Gastroesophageal sphincter (tissue), 4 donors: ENCODE measurements around the gene NDUFAF7. TPM values are rescaled to one million over a fixed set of nuclear protein-coding genes. Genes with fewer than 3 reads are reported as not detected.

Experiments
- ATAC-seq: fragments of 150-250 bp; one replicate; pipeline ENCODE4 v1.9.1; 2016; ENCODE audit warnings: mild to moderate bottlenecking, moderate library complexity
- H3K27ac ChIP-seq, 4 donors: fragments of 200-600 bp; sonication (generic) in 3 of 4; 1 replicate in 3 of 4; 2 replicates in 1 of 4; pipeline ENCODE4 v1.5.1; 2016 to 2019
- H3K27me3 ChIP-seq: fragments of 200-600 bp; sonication (generic); one replicate; pipeline ENCODE4 v1.5.1; 2019
- H3K36me3 ChIP-seq, 2 donors: fragments of 200-600 bp; sonication (generic); one replicate each; pipeline ENCODE4 v1.5.1; 2019; ENCODE audit warnings: control low read depth in 1 of 2
- H3K4me1 ChIP-seq, 3 donors: fragments of 200-600 bp; sonication (generic); 1 replicate in 2 of 3; 2 replicates in 1 of 3; pipeline ENCODE4 v1.5.1; 2016 to 2019; ENCODE audit warnings: control low read depth in 2 of 3
- H3K4me3 ChIP-seq, 2 donors: fragments of 200-600 bp; sonication (generic); one replicate each; pipeline ENCODE4 v1.5.1; 2019; ENCODE audit warnings: mild to moderate bottlenecking in 1 of 2, moderate library complexity in 1 of 2
- H3K9me3 ChIP-seq, 3 donors: fragments of 200-600 bp; sonication (generic); one replicate each; pipeline ENCODE4 v1.5.1; 2017 to 2019; ENCODE audit warnings: control low read depth in 2 of 3
- EP300 ChIP-seq: sonication (generic); formaldehyde crosslinking; IDR thresholded peaks from one replicate; pipeline ENCODE4 v1.6.1; 2017; ENCODE audit warnings: antibody characterized with exemption, mild to moderate bottlenecking
- POLR2A ChIP-seq, 2 donors: fragments of 450-650 bp; IDR thresholded peaks; one replicate each; pipeline ENCODE4 v1.6.1; 2017; ENCODE audit warnings: antibody characterized with exemption in 2 of 2, mild to moderate bottlenecking in 2 of 2, moderate library complexity in 1 of 2
- POLR2AphosphoS5 ChIP-seq: sonication (generic); formaldehyde crosslinking; IDR thresholded peaks from one replicate; pipeline ENCODE4 v1.6.1; 2017; ENCODE audit warnings: antibody characterized with exemption
- WGBS, 2 donors: methylation state at CpG; one replicate each; pipeline ENCODE4 v1.1.5; 2018; ENCODE audit warnings: low coverage in 1 of 2; 5-methylcytosine and 5-hydroxymethylcytosine counted together
- total RNA-seq, 4 donors: library from RNA; depleted of rRNA; stranded (reverse); fragments of >200 nt; gene quantifications; one replicate each; pipeline ENCODE4 v1.1.0, GENCODE V29; 2016
- TF ChIP-seq, protein P1 (sequence below), 4 experiments: fragments of 200-600 bp in 2 of 4; fragments of 450-650 bp in 2 of 4; sonication (generic) in 1 of 4; IDR thresholded peaks; one replicate each; pipeline ENCODE4 v1.5.1; 2017 to 2019; ENCODE audit warnings: antibody characterized with exemption in 4 of 4, mild to moderate bottlenecking in 2 of 4, moderate library complexity in 2 of 4

The NDUFAF7 gene, protein sequence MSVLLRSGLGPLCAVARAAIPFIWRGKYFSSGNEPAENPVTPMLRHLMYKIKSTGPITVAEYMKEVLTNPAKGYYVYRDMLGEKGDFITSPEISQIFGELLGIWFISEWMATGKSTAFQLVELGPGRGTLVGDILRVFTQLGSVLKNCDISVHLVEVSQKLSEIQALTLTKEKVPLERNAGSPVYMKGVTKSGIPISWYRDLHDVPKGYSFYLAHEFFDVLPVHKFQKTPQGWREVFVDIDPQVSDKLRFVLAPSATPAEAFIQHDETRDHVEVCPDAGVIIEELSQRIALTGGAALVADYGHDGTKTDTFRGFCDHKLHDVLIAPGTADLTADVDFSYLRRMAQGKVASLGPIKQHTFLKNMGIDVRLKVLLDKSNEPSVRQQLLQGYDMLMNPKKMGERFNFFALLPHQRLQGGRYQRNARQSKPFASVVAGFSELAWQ
- total RNA-seq = 10 to 100 TPM; 18.1 to 23.2 (median 19.4) TPM

DNA sequence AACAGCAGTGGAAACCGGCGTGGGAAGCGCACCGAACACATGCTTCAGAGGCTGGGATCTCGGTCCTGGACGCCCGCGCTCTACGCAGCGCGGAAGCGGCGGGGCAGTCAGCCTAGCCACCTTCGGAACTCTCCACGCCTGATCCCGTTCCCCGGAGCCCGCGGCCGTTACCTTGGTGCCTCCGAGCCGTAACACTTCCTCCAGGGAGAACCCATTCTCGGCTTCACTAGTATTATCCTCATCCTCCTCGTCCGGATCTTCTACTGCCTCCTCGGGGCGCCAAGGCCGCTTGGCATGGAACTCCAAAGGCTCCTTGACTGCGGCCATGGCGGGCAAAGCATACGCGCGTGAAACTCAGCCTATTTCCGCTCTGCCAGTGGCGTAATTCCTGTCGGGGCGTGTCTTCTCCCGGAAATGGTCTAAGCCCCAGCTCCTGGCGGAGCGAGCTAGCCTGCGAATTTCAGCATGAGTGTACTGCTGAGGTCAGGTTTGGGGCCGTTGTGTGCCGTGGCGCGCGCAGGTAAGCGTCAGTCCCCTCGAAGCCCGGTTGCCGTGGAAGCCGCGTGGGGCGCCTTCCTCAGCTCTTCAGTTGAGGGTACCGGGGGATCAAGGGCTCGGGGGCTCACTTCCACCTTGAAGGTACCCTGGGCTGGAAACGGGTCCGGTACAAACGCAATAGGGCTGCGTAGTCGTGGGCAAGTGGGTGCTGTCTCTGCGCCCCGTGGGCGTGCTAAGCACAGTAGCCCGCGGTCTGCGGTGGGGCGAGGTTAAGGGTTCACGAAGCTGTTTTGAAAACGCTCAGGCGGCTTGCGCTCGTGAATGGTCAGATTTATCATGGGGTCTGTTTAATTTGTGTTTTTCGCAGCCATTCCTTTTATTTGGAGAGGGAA, at the start of gene NDUFAF7, which contains the start of gene CEBPZ:
Gene NDUFAF7, plus strand, starts transcription at position 418 of the 890 bp plus-strand sequence. Its CDS starts 48 bp downstream, at position 466.
Gene CEBPZ, minus strand, starts transcription at position 356 of the 890 bp plus-strand sequence. Its CDS starts 29 bp downstream, at position 327.
- H3K4me3 ChIP-seq = peak within 1 kb of the TSS; percentile 72 to 85
- peaks cover 6 to 51% (median 24%) of the 10 kb centered on the region in 3 donors for H3K4me1 ChIP-seq
- H3K27me3 ChIP-seq = no peaks in the 10 kb centered on the region
- ATAC-seq = peak; percentile 96
- H3K9me3 ChIP-seq = no peaks in the 10 kb centered on the region
- H3K36me3 ChIP-seq = peaks cover 0 to 30% of the 10 kb centered on the region in 2 donors
- TF ChIP-seq EP300 = no peak
- TF ChIP-seq, protein P1, sequence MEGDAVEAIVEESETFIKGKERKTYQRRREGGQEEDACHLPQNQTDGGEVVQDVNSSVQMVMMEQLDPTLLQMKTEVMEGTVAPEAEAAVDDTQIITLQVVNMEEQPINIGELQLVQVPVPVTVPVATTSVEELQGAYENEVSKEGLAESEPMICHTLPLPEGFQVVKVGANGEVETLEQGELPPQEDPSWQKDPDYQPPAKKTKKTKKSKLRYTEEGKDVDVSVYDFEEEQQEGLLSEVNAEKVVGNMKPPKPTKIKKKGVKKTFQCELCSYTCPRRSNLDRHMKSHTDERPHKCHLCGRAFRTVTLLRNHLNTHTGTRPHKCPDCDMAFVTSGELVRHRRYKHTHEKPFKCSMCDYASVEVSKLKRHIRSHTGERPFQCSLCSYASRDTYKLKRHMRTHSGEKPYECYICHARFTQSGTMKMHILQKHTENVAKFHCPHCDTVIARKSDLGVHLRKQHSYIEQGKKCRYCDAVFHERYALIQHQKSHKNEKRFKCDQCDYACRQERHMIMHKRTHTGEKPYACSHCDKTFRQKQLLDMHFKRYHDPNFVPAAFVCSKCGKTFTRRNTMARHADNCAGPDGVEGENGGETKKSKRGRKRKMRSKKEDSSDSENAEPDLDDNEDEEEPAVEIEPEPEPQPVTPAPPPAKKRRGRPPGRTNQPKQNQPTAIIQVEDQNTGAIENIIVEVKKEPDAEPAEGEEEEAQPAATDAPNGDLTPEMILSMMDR (IDR thresholded peaks at IDR 0.05) = peak in 2 of 4 experiments; percentile 8 to 9
- peak; percentile 79 to 82 for TF ChIP-seq POLR2A (IDR thresholded peaks at IDR 0.05)
- peak; percentile 94 for TF ChIP-seq POLR2AphosphoS5
- 0 to 1% methylated on average over 13 to 41 of the region's 73 CpGs for WGBS, 2 donors
- peak within 1 kb of the TSS; percentile 82 to 97 (median 94) for H3K27ac ChIP-seq

DNA sequence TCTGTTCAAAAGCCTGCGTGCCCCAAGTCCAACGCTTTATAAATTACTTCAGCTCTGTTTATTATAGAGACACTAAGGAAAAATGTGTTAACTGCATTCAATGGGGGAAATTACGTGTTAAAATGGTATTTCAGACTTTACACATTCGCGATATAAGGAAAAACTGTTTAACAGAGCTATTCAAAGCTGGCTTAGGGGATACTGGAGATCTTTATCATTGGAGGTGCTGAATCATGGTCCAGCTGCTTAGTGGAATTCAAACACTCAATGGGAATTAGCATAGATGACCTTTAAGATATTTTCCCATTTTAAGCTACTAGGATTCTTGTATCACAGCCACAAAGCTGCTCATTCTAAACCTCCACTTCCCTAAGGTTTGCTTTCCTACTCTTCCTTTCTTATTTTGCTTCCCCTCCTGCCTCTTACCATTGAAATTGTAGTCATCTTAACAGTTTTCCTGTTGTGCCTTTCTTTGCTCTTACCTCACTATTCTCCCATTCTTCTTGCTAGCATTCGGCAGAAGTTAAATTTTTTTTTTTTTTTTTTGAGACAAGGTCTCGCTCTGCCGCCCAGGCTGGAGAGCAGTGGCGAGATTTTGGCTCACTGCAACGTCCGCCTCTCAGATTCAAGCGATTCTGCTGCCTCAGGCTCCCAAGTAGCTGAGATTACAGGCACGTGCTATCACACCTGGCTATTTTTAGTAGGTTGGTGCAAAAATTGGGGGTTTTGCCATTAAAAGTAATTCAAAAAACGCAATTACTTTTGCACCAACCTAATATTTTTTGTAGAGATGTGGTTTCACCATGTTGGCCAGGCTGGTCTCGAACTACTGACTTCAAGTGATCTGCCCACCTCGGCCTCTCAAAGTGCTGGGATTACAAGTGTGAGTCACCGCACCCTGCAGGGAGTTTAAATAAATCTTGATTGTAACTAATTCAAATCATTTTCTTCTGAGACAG, 49.5 kb upstream of the NDUFAF7 start:
- ATAC-seq = no peak

DNA sequence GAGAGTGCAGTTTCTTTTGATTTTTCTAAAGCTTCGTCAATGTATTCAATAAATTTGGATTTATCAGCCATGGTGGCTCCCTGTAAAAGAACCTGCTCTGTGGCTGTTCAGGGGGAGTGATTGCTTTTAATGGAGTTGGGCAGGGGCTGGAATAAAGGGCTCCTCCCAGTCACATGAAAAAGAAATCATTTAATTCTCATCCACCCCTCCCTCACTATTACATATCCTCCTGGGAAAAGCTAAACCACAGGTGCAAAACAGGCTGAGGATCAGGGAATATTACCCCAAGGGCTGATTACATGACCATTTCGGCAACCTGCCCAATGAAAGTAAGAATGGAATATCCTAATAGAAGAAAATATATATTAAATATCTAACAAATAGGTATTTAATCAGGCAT, 42.9 kb upstream of the NDUFAF7 start, which contains the start of gene SULT6B1:
Gene SULT6B1, minus strand, starts transcription at position 101 of the 400 bp plus-strand sequence. Its CDS starts 30 bp downstream, at position 71.
- H3K4me1 ChIP-seq = no peaks in the 10 kb centered on the region
- H3K27me3 ChIP-seq = no peaks in the 10 kb centered on the region
- no peak within 1 kb of the TSS for H3K27ac ChIP-seq
- no peaks in the 10 kb centered on the region for H3K36me3 ChIP-seq
- no peak for TF ChIP-seq POLR2A (IDR thresholded peaks at IDR 0.05)
- TF ChIP-seq, protein P1 (IDR thresholded peaks at IDR 0.05) = no peak
- TF ChIP-seq EP300 = no peak
- WGBS, 2 donors = 86 to 88% methylated on average over 1 to 2 of the region's 2 CpGs
- no peak for ATAC-seq
- H3K4me3 ChIP-seq = no peak within 1 kb of the TSS
- H3K9me3 ChIP-seq = no peaks in the 10 kb centered on the region

More for the DNA sequence above, 49.5 kb upstream of the NDUFAF7 start:
- Histone ChIP-seq H3K9me3 (no peaks in the 10 kb centered on the region), H3K27me3 (no peaks in the 10 kb centered on the region), H3K36me3 (no peaks in the 10 kb centered on the region), H3K4me1 (no peaks in the 10 kb centered on the region), H3K4me3 (no peak overlapping the region), H3K27ac (no peak overlapping the region)
- 50 to 58% methylated on average over 5 to 13 of the region's 17 CpGs for WGBS, 2 donors
- TF ChIP-seq EP300 (no peak), POLR2AphosphoS5 (no peak), POLR2A (IDR thresholded peaks at IDR 0.05) (no peak)
- TF ChIP-seq, protein P1 (IDR thresholded peaks at IDR 0.05) = no peak

DNA sequence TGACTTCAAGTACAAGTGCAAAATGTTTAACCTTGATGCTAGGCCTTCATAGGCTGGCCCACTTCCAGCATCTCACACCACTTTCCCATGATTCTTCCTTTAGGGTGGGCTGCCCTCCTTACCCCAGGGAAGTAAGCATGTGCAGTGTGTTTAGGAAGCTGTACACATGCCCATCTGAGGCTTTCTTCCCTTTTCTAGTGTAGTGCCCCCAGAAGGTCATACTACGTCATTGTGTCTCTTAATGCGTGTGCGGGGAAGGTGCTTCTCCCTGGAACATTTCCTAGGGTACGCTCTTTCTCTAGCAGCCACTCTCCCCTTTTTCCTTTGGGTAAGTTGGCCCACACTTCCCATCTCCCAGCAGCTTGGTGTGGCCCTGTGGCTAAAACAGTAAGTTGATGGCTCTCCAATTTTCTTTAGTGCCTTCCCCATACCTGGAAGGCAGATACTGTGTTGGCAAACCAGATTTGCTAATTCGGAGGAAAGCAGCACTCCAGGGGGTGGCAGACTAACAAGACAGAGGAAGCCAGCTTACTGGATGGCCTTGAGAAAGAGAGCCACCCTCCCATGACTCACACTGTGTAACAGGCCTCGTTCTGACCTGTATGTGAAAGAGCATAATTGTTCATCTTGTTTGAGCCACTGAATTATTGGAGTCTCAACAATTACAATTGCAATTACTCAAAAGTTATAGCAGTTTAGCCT, 41.9 kb upstream of the NDUFAF7 start:
- 63 to 71% methylated on average over 5 to 6 of the region's 6 CpGs for WGBS, 2 donors
- TF ChIP-seq, protein P1 (IDR thresholded peaks at IDR 0.05) = no peak
- TF ChIP-seq POLR2AphosphoS5 = no peak
- no peak for TF ChIP-seq POLR2A (IDR thresholded peaks at IDR 0.05)
- no peak for TF ChIP-seq EP300
- Histone ChIP-seq H3K27me3 (no peaks in the 10 kb centered on the region), H3K4me3 (no peak overlapping the region), H3K9me3 (no peaks in the 10 kb centered on the region), H3K36me3 (no peaks in the 10 kb centered on the region), H3K27ac (no peak overlapping the region), H3K4me1 (no peaks in the 10 kb centered on the region)
- ATAC-seq = no peak
